Thyroid gland (tissue), 4 donors: ENCODE data around the gene CIAO2B.

Source experiments
- POLR2A ChIP-seq, 2 donors: fragments of 450-650 bp; IDR thresholded peaks; one replicate each; pipeline ENCODE4 v1.6.1; 2017; ENCODE audit warnings: antibody characterized with exemption in 2 of 2, mild to moderate bottlenecking in 2 of 2, moderate library complexity in 1 of 2
- TF ChIP-seq, protein P1 (sequence below), 6 experiments: fragments of 200-600 bp in 3 of 6; fragments of 450-650 bp in 3 of 6; sonication (generic) in 3 of 6; IDR thresholded peaks; one replicate each; pipeline ENCODE4 v1.5.1; 2016 to 2019; ENCODE audit warnings: antibody characterized with exemption in 6 of 6, mild to moderate bottlenecking in 2 of 6, inconsistent platforms in 1 of 6, moderate library complexity in 1 of 6

GRCh38 chr16:66916518-66916917, 17.7 kb downstream of the CIAO2B start:
- TF ChIP-seq, protein P1, sequence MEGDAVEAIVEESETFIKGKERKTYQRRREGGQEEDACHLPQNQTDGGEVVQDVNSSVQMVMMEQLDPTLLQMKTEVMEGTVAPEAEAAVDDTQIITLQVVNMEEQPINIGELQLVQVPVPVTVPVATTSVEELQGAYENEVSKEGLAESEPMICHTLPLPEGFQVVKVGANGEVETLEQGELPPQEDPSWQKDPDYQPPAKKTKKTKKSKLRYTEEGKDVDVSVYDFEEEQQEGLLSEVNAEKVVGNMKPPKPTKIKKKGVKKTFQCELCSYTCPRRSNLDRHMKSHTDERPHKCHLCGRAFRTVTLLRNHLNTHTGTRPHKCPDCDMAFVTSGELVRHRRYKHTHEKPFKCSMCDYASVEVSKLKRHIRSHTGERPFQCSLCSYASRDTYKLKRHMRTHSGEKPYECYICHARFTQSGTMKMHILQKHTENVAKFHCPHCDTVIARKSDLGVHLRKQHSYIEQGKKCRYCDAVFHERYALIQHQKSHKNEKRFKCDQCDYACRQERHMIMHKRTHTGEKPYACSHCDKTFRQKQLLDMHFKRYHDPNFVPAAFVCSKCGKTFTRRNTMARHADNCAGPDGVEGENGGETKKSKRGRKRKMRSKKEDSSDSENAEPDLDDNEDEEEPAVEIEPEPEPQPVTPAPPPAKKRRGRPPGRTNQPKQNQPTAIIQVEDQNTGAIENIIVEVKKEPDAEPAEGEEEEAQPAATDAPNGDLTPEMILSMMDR (IDR thresholded peaks at IDR 0.05): no peak
- TF ChIP-seq POLR2A (IDR thresholded peaks at IDR 0.05): no peak
